ENCODE measurements around the gene HOXA10.

The HOXA10 gene

GRCh38 chr7:27204851-27205322 is 30.8 kb upstream of the HOXA10 start:
- no peaks in the 10 kb centered on the region for H3K4me1 ChIP-seq (ENCODE audit: low read depth, poor library complexity, severe bottlenecking)
- no peak overlapping the region for H3K27ac ChIP-seq
- H3K27me3 ChIP-seq (ENCODE audit: insufficient read depth, low read depth): no peaks in the 10 kb centered on the region
- no peaks in the 10 kb centered on the region for H3K79me2 ChIP-seq (ENCODE audit: insufficient read depth, low read depth)
- no peak overlapping the region for H3K4me3 ChIP-seq (IDR thresholded peaks at IDR 0.05; ENCODE audit: insufficient read depth, low read depth, low read length)
- H3K4me2 ChIP-seq: no peak overlapping the region
- no peak overlapping the region for H2AFZ ChIP-seq (ENCODE audit: low read depth)
- H3K9ac ChIP-seq: no peak overlapping the region
- H3K36me3 ChIP-seq (ENCODE audit: insufficient read depth): no peaks in the 10 kb centered on the region
- no peak for TF ChIP-seq CTCF (conservative IDR thresholded peaks at IDR 0.05; ENCODE audit: low read depth, low read length)
- H4K20me1 ChIP-seq (ENCODE audit: insufficient read depth): no peaks in the 10 kb centered on the region

GRCh38 chr7:27203964-27204594 is 30.0 kb upstream of the HOXA10 start:
- Histone ChIP-seq H3K4me2 (no peak overlapping the region), H4K20me1 (ENCODE audit: insufficient read depth) (no peaks in the 10 kb centered on the region), H3K36me3 (ENCODE audit: insufficient read depth) (no peaks in the 10 kb centered on the region), H2AFZ (ENCODE audit: low read depth) (no peak overlapping the region), H3K4me1 (ENCODE audit: low read depth, poor library complexity, severe bottlenecking) (no peaks in the 10 kb centered on the region), H3K27me3 (ENCODE audit: insufficient read depth, low read depth) (no peaks in the 10 kb centered on the region), H3K4me3 (IDR thresholded peaks at IDR 0.05; ENCODE audit: insufficient read depth, low read depth, low read length) (no peak overlapping the region), H3K27ac (no peak overlapping the region), H3K9ac (no peak overlapping the region), H3K79me2 (ENCODE audit: insufficient read depth, low read depth) (no peaks in the 10 kb centered on the region)
- TF ChIP-seq CTCF (conservative IDR thresholded peaks at IDR 0.05; ENCODE audit: low read depth, low read length): no peak

- Histone ChIP-seq H3K4me3 (IDR thresholded peaks at IDR 0.05; ENCODE audit: insufficient read depth, low read depth, low read length) (no peak overlapping the region), H3K9ac (no peak overlapping the region), H2AFZ (ENCODE audit: low read depth) (no peak overlapping the region), H3K79me2 (ENCODE audit: insufficient read depth, low read depth) (no peaks in the 10 kb centered on the region), H3K27me3 (ENCODE audit: insufficient read depth, low read depth) (no peaks in the 10 kb centered on the region), H3K27ac (no peak overlapping the region), H3K4me1 (ENCODE audit: low read depth, poor library complexity, severe bottlenecking) (no peaks in the 10 kb centered on the region), H3K36me3 (ENCODE audit: insufficient read depth) (no peaks in the 10 kb centered on the region), H3K4me2 (no peak overlapping the region), H4K20me1 (ENCODE audit: insufficient read depth) (no peaks in the 10 kb centered on the region)
- TF ChIP-seq CTCF (conservative IDR thresholded peaks at IDR 0.05; ENCODE audit: low read depth, low read length): no peak
Observed at GRCh38 chr7:27203365-27203953, 29.3 kb upstream of the HOXA10 start.

- no peaks in the 10 kb centered on the region for H3K36me3 ChIP-seq (ENCODE audit: insufficient read depth)
- no peaks in the 10 kb centered on the region for H3K4me1 ChIP-seq (ENCODE audit: low read depth, poor library complexity, severe bottlenecking)
- no peaks in the 10 kb centered on the region for H3K27me3 ChIP-seq (ENCODE audit: insufficient read depth, low read depth)
- no peak for TF ChIP-seq CTCF (conservative IDR thresholded peaks at IDR 0.05; ENCODE audit: low read depth, low read length)
- no peaks in the 10 kb centered on the region for H4K20me1 ChIP-seq (ENCODE audit: insufficient read depth)
- no peak overlapping the region for H3K27ac ChIP-seq
- no peak overlapping the region for H3K4me2 ChIP-seq
- no peaks in the 10 kb centered on the region for H3K79me2 ChIP-seq (ENCODE audit: insufficient read depth, low read depth)
- no peak overlapping the region for H3K9ac ChIP-seq
- no peak overlapping the region for H3K4me3 ChIP-seq (IDR thresholded peaks at IDR 0.05; ENCODE audit: insufficient read depth, low read depth, low read length)
- no peak overlapping the region for H2AFZ ChIP-seq (ENCODE audit: low read depth)
Observed at GRCh38 chr7:27202862-27203134, 28.7 kb upstream of the HOXA10 start.
